GM19099 (cell line): ENCODE measurements around the gene ETV3L.

Source experiments
- POLR2A ChIP-seq: IDR thresholded peaks from 3 replicates; pipeline ENCODE4 v1.6.1; 2011; ENCODE audit warnings: low read depth; ENCODE audit not compliant: insufficient read length; ENCODE audit errors: extremely low read depth

The ETV3L gene

GRCh38 chr1:157096881-157097280, 2.7 kb downstream of the ETV3L start:
- TF ChIP-seq POLR2A: no peak

GRCh38 chr1:157095551-157095950, 4.1 kb downstream of the ETV3L start:
- TF ChIP-seq POLR2A: no peak

GRCh38 chr1:157095091-157095490, 4.5 kb downstream of the ETV3L start:
- TF ChIP-seq POLR2A: no peak

- TF ChIP-seq POLR2A: no peak
Measured at GRCh38 chr1:157092831-157093230, 6.8 kb downstream of the ETV3L start.

GRCh38 chr1:157091668-157092273, 7.8 kb downstream of the ETV3L start:
- no peak for TF ChIP-seq POLR2A

GRCh38 chr1:157091186-157091585, 8.4 kb downstream of the ETV3L start:
- TF ChIP-seq POLR2A: no peak

- TF ChIP-seq POLR2A: no peak
Measured at GRCh38 chr1:157090771-157091170, 8.8 kb downstream of the ETV3L start.

- TF ChIP-seq POLR2A: no peak
Measured at GRCh38 chr1:157090196-157090647, 9.4 kb downstream of the ETV3L start.

GRCh38 chr1:157089789-157090188, 9.8 kb downstream of the ETV3L start:
- TF ChIP-seq POLR2A: no peak

GRCh38 chr1:157088607-157089006, 11.0 kb downstream of the ETV3L start:
- TF ChIP-seq POLR2A: no peak

- TF ChIP-seq POLR2A: no peak
Measured at GRCh38 chr1:157087030-157087429, 12.6 kb downstream of the ETV3L start.

- no peak for TF ChIP-seq POLR2A
Measured at GRCh38 chr1:157086299-157086698, 13.3 kb downstream of the ETV3L start.

- TF ChIP-seq POLR2A: no peak
Measured at GRCh38 chr1:157085421-157085820, 14.2 kb downstream of the ETV3L start.

- TF ChIP-seq POLR2A: no peak
Measured at GRCh38 chr1:157084720-157085119, 14.9 kb downstream of the ETV3L start.

- TF ChIP-seq POLR2A: no peak
Measured at GRCh38 chr1:157081707-157082106, 17.9 kb downstream of the ETV3L start.

- no peak for TF ChIP-seq POLR2A
Measured at GRCh38 chr1:157080714-157081113, 18.9 kb downstream of the ETV3L start.

GRCh38 chr1:157077394-157077793, 22.2 kb downstream of the ETV3L start:
- TF ChIP-seq POLR2A: no peak

- TF ChIP-seq POLR2A: no peak
Measured at GRCh38 chr1:157073944-157074685, 25.5 kb downstream of the ETV3L start.
